NCI-H774 (cell line): Measurements from ENCODE around the gene EIF4EBP3.
A peak's percentile ranks its signal among the peaks of the same experiment; 100 is the strongest.

ENCODE experiments used
- DNase-seq: peaks from one replicate; lab custom pipeline; 2025; lab: John Stamatoyannopoulos, UW

Gene EIF4EBP3

DNA sequence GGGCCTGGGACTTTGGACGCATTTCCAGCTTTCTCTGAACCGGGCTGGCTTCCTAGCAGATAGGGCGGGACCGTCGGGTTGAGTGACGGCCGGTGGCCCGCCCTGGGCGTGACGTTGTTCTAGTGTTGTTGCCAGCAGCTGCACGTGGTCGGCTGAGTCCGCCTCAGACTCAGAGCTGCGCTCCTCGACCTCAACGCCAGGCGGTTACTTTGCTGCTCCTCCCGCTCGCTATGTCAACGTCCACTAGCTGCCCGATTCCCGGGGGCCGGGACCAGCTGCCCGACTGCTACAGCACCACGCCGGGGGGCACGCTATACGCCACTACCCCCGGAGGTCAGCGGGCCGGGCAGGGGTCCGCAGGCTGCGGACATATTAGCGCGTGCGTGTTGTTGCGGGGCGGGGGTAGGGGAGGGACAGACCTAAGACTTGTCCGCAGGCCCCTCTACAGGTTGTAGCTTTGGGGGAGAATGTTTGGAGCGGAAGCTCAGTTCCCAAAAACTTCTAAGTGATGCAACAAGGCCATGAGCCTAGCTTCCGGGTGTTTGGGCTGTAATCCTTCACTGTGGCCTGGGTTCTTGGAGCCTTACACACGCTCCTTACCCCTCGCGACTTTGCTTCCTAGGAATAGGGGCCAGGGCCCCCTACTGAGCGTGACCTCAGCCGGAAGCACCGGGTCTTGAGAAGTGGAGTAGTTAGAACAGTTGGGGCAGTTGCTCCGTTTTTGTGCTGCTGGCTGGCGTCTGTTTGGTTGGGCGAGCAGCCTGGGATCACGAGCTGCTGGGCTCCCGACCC is at the start of gene EIF4EBP3:
TSS of gene EIF4EBP3 (plus strand) at position 155 of the 792 bp plus-strand sequence. CDS start at position 231, 76 bp downstream.
- DNase-seq = peak; percentile 89

- DNase-seq = no peak
Observed at GRCh38 chr5:140497897-140498296, 49.6 kb upstream of the EIF4EBP3 start.

DNA sequence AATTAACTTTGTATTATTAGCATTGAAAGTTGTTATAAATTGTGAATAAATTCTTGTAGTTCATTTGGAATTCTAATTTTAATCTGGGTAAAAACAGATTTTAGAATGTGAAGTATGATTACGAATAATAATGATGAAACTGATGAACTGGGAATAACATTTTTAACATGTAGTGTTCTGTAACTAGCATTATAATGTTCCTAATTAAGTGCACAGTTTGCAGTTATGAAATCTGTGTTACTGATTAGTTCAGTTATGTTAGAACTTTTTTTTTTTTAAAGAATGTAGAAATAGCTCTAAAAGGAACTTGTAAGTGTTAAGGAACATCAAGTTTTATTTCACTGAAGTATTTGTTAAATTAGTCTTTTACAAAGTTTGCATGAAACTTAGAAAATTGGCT is 48.9 kb upstream of the EIF4EBP3 start:
- DNase-seq = no peak

- no peak for DNase-seq
Observed at GRCh38 chr5:140502834-140503233, 44.6 kb upstream of the EIF4EBP3 start.

- DNase-seq = no peak
Observed at GRCh38 chr5:140509898-140510297, 37.6 kb upstream of the EIF4EBP3 start.

- no peak for DNase-seq
Observed at GRCh38 chr5:140513124-140513523, 34.3 kb upstream of the EIF4EBP3 start.

- DNase-seq = no peak
Observed at GRCh38 chr5:140524003-140524402, 23.5 kb upstream of the EIF4EBP3 start.

DNA sequence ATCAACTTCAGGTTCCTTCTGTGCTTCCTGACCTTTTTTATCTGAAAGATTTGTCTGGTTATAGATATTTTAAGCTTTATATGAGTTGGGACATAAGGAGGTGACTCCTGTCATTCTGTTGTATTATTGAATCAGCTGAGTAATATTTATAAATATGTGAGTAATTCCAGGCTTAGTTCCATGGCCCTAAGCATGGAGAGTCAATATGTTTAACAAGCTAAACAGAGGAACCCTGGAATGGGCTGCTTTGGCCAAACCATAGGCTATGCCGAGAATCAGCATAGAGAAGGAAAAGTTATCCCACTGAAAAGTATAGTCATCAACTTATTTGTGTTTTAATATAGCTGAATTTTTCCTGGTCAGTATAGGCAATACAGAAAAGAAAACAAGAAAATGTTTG is 7.2 kb upstream of the EIF4EBP3 start:
- DNase-seq = no peak

GRCh38 chr5:140542972-140543371 is 4.5 kb upstream of the EIF4EBP3 start:
- no peak for DNase-seq

DNA sequence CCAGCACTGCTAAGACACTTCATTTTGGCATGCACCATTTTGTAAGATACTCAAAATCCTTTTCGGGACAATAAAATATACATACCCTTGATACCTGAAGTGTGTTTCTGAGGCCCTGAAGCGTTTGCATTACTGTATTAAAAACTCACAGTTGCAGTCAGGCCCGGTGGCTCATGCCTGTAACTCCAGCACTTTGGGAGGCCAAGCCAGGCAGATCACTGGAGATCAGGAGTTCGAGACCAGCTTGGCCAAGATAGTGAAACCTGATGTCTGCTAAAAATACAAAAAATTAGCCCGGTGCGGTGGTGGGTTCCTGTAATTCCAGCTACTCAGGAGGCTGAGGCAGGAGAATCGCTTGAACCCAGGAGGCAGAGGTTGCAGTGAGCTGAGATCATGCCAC is 2.5 kb upstream of the EIF4EBP3 start:
- no peak for DNase-seq

GRCh38 chr5:140545606-140546005 is 1.9 kb upstream of the EIF4EBP3 start:
- no peak for DNase-seq

DNA sequence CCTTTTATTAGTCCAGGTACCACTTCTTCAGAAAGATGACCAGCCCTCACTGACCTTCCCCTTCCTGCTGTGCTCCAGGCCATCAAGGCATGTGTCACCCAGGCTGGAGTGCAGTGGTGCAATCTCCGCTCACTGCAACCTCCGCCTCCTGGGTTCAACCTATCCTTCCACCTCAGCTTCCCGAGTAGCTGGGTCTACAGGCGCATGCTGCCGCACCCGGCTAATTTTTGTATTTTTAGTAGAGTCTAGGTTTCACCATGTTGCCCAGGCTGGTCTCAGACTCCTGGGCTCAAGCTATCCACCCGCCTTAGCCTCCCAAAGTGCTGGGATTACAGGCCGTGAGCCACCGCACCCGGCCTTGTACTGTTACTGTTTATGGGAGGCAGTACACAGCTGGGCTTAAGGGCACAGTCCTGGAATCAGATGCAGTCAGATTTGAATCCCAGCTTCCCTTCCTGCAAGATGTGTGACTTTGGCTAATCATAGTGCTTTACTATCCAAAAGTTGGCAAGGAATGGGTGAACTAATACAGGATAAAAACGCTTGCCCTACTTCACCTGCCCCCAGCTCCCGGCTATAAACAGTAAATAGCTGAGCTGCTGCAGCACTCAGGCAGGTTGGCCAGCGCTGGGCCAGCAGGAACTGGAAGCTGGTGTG is 483 bp upstream of the EIF4EBP3 start:
- no peak for DNase-seq

- DNase-seq = no peak
Observed at GRCh38 chr5:140548300-140548688, 832 bp downstream of the EIF4EBP3 start.

DNA sequence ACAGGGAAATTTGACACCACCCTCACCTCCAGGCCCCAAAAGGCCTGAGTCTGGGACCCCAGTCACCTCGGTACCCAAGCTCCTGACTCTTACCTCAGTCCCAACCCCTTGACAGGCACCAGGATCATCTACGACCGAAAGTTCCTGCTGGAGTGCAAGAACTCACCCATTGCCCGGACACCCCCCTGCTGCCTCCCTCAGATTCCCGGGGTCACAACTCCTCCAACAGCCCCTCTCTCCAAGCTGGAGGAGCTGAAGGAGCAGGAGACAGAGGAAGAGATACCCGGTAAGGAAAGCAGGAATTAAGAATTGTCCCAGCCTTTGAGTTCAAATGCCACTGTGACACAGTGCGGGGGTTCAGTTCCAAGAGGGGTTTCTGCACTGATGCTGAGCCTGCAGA is 1.3 kb downstream of the EIF4EBP3 start:
- DNase-seq = no peak

DNA sequence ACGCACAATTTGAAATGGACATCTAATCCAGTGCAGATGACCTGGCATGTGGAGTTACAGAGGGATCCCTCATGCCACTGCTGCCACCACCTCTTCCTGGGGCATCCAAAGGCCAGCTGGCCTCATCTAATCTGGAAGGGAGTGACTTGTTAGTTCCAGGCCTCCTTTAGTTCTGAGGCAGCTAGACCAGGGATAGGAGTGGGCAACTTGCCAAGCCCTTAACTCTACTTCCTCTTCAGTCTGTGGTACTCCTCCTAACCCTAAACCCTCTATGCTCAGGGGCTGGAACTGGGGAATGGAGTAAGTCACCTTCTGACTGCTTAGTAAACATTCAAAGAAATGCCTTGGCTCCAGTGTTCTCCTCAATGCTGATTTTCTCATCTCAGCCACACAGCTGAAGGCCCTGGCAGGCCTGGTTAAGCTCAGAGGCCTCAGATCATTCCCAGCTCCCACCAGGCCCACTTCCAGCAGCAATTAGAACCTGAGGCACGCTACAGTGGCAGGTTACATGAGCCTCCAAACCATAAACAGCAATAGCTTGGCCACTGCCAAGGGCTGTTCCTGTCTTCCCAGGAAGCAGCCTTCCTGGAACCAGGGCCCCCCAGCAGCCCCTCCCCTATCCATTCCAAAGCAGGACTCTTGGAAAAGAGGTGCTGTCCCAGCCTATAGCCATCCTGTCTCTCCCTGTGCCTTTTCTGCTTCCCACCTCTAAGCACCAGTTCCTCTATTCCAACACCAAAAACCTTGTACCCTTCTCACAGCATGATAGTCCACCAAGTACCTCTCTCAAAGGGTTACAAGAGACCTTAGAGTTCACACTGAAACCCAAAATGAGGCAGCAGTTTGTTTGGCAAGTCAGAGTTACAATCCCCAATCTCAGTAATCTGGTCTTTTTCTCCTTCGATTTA is 2.0 kb downstream of the EIF4EBP3 start:
- no peak for DNase-seq

- DNase-seq = no peak
Observed at GRCh38 chr5:140550147-140551079, 3.0 kb downstream of the EIF4EBP3 start.

GRCh38 chr5:140551872-140552271 is 4.4 kb downstream of the EIF4EBP3 start:
- DNase-seq = no peak

DNA sequence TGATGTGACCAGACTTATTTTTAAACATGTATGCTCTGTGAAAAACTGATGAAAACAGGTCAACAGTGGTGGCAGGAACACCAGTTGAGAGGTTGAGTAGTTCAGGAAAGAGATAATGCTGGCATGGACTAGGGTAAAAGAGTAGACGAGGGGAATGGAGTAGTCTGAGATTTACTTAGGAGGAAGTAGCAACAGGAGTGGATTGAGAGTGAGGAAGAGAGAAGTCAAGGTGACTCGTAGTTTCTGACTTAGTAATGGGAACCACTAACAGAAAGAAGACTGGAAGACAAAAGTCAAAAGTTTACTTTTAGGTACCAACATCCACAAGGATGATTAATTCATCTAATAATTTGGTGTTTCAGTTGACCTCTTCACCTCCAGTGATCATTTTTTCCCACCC is 6.2 kb downstream of the EIF4EBP3 start:
- DNase-seq = no peak

DNA sequence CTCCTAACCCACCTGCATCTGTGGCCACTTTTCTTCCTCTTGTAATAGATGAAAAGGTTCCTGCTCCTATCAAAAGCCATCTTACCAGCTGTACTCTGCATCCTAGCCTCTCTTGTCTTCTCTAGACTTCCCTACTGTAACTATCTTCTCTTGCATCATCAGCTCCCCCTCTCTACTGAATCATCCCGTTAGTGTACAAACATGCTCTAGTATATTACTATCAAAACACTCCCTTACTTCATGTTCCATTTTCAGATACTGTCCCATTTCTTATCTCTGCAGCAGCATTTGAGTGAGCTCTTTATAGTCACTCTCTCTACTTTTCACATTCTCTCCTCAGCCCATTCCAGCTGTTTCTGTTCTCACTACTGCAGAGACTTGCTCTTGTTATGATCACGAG is 7.0 kb downstream of the EIF4EBP3 start:
- no peak for DNase-seq

DNA sequence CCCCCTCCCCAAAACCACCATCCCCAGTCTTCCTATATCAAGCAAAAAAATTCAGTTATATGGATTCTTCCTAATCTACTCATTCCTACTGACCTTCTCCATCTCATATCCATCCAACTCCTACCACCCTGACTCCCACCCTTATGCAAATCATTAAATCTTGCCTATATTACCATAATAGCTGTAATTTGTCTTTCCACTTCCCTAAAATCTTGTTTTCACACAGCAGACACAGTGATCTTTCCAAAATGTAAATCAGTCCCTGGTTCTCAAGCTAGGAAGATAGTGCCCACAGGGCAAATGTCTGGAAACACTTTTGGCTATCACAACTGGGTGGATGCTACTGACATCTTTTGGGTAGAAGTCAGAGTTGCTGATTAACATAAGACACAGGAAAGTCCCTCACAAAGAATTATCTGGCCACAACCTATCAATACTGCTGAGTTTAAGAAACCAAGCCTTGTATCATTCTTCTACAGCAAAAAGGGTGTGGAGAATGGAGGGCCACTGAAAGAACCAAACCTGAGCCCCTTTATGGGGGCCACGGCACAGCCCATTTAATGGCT is 8.4 kb downstream of the EIF4EBP3 start:
- DNase-seq = no peak

GRCh38 chr5:140556438-140556837 is 9.0 kb downstream of the EIF4EBP3 start:
- no peak for DNase-seq
